HG03575 (cell line): ENCODE measurements around the gene RORC.
"Not testable (repeated sequence)": the region's sequence is repeated elsewhere in the genome, so short reads cannot be mapped to it uniquely, and the experiment has no call there.

ENCODE experiments used
- ATAC-seq: cut with Tn5 transposase; IDR thresholded peaks from one replicate; pipeline ENCODE4 v1.9.1; 2021; ENCODE audit not compliant: unreplicated experiment, insufficient number of reproducible peaks, low FRiP score; ENCODE audit errors: extremely low read depth

The RORC gene

DNA sequence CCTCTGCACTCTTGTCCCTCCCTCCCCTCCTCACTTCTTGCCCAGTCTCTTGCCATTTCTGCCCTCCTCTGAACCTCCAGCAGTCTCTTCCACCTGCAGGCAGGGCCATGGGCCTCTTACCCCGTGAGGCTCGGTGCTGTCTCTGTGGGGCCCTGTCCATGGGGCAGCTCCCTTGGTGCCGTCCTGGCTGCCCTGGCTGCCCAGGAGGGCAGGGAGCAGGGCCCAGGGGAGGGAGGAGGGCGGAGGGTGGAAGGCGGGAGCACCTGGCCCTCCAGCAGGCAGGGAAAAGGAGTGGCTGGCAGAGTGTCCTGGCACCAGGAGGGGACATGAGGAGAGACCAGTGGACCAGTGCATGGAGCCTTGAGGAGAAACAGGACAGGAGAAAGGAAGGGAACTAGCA lies at the start of gene RORC:
TSS of gene RORC (minus strand) at position 198 of the 400 bp plus-strand sequence. CDS start at position 160, 38 bp downstream.
- ATAC-seq, result no peak

DNA sequence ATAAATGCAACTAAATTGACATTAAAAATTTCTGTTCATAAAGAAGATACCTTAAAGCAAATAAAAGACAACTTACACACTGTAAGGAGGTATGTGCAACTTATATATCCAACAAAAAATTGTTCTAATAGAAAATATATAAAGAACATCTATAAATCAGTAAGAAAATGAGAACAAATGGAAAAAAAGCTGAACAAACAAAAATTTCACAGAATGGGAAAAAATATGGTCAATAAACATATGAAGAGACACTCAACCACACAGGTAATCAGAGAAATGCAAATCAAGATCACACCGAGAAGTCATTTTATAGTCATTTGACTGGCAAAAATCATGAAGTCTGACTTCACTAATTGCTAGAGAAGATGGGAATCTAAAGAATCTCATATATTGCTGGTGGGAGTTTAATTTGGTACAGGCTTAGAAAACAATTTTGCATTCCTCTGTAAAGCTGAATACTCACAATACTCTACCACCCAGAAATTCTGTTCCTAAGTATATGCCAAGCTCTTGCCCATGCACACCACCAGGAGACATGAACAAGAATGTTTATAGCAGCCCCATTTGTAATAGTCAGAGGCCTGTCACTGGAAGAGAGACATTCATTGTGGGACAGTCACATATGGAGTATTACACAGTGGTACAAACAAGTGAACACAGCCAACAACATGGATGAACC lies 44.0 kb upstream of the RORC start:
- ATAC-seq, result no peak

DNA sequence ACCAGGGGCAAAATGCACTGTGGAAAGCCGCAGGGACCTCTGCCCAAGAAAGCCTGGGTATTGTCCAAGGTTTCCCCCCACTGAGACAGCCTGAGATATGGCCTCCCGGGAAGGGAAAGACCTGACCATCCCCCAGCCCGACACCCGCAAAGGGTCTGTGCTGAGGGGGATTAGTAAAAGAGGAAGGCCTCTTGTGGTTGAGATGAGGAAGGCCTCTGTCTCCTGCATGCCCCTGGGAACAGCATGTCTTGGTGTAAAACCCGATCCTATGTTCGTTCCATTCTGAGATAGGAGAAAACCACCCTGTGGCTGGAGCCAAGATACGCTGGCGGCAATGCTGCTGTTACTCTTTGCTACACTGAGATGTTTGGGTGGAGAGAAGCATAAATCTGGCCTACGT lies 41.2 kb upstream of the RORC start:
- ATAC-seq, result not testable (repeated sequence)

DNA sequence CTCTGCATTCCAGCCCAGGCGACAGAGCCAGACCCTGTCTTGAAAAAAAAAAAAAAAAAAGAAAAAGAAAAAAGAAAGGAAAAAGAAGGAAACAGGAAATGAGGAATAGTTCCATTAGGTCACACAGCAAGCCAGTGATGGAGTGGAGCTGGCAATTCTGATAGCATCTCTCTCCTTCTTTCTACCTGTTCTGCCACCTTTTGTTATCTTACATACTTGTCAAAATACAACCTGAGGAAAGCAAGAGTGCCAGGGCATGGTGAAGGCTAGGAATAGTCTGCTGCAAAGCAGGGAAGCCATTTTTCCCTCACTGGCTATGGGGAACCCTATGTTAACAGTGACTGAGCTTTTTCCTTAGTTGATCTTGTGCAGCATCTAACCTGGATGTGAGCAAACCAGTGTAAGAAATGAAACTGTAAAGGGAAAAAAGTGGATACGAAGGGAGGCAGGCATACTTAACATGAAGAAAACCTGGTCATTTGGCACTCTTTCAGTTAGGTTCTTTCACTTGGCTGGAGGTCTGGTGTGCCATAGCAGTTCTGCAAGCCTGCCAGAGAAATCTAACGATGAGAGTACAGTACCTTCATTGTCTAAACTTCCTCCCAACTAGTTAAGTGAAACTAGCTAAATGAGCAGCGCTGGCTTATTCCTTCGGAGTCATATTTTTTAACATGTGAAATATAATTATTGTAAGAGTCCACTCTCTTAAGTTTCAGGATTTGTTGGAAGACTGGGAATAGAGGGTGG lies 39.9 kb upstream of the RORC start:
- ATAC-seq, result no peak

DNA sequence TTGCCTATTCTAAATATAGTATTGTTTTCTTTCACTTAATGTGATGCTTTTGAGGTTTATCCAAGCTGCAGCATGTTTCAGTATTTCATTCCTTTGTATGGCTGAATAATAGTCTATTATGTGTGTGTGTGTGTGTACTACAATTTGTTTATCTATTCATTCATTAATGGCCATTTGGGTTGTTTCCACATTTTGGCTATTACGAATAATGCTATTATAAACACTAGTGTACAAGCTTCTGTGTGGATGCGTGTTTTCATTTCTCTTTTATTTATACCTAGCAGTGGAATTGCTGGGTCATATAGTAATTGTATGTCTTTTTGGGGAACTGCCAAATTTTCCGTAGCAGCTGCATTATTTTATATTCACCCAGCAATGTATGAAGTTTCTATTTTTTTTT lies 36.9 kb upstream of the RORC start:
- no peak for ATAC-seq

DNA sequence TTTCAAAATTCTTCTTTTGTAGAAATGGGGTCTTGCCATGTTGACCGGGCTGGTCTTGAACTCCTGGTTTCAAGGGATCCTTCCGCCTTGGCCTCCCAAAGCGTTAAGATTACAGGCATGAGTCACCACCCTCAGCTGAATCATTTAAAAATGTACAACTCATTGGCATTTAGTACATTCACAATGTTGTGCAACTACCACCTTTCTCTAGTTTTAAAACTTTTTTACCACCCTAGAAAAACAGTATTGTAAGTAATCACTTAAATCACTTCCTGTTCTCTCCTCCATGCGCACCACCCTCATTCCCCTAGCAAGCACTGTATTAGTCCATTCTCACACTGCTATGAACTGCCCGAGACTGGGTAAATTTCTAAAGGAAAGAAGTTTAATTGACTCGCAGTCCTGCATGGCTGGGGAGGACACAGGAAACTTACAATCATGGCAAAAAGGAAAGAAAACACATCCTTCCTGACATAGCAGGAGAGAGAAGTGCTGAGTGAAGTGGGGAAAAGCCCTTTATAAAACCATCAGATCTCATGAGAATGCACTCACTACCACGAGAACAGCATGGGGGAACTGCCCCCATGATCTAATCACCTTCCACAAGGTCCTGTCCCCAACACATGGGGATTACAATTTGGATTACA lies 36.3 kb upstream of the RORC start:
- no peak for ATAC-seq

DNA sequence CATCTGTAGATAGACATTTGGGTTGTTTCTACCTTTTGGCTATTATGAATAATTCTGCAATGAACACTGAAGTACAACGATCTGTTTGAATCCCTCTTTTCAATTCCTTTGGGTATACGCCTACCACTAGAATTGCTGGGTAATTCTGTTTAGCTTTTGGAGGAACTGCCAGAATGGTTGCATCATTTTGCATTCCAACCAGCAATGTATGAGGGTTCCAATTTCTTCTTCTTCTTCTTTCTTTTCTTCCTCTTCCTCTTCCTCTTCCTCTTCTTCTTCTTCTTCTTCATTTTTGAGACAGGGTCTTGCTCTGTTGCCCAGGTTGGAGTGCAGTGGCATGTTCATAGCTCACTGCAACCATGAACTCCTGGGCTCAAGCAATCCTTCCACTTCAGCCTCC lies 35.7 kb upstream of the RORC start:
- ATAC-seq, result no peak

DNA sequence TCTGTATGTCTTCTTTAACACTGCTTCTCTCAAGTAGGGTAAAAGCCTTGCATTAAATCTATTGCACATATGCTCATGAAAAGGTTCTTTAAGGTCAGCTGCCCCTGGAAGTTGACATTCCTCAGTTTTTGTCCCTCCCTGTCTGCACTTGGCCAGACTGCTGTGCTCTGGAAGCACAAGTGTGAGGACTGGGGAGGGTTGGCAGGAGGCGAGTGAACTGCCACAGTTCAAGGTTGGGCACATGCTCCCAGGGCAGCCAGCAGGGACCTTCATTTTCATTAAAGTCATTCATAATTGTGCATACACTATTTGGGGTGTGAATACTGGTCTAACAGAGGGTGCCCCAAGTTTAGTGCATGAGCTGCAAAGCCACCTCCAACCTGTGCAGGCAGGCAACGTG lies 32.8 kb upstream of the RORC start:
- ATAC-seq, result no peak

DNA sequence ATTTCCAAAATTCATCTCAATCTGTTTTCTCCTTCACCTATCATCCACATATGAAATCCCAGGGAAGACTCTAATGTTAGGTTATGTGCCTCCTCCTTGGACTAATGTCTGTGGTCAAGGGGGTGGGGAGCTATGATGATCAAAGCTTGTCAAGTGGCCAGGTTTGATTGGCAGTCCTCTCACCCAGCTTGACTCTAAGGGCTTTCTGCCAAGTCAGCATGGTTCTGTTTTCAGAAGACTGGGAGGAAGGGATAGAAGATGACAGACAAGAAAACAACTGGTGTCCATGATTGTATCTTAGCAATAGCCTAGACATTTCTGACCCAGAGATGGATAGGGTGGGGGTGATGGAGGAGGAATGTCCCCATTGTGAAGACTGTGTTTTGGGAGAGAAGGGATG lies 31.0 kb upstream of the RORC start:
- ATAC-seq, result no peak

DNA sequence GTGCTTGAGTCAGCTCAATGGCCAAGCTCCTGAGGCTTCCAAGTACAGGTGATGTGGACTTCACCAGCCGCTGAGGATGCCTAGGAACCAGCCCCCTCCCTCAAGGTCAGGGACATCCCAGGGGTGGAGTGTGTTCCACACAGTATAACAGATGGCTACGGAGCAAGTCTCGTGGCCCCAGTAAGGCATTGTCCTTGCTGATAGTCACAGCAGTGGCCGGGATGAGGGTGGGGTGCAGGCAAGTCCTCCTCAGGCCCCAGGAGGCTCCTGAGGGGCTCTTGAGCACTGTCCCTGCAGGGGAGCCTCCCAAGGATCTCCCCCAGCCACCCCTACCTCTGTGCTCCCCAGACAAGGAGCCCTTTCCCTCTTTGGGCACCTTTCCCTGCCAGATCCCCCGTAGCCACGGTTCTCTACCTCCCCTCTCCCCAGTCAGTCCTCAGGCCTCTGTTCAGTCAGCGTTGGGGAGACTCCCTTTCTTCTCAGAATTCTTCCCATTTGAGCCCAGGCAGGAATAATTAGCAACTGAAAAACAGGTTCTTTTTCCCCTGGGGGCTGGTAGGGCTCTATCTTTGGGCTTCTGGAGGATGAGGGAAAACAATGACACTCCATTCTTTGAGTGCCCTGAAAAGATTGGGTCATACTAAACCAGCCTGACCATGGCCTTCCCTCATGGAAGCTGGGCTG lies 29.0 kb upstream of the RORC start:
- no peak for ATAC-seq

DNA sequence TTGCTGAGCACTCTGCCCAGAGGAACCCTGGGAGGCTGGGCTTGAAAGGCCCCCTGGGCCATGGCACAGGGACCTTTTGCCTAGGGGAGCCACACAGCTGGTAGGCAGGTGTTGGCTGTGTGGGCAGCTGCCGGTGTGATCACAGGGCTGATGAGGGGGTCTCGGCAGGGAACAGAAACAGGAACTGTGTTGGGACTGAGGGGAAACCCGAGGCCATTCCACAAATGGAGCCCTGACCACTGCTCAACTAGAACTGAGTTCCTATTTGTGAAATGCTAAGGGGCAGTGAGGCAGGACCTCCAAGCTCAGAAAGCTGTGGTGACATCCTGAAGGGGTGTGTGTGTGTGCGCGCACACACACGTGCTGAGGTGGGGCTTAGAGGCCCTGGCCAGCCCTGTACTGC lies 28.3 kb upstream of the RORC start:
- no peak for ATAC-seq

DNA sequence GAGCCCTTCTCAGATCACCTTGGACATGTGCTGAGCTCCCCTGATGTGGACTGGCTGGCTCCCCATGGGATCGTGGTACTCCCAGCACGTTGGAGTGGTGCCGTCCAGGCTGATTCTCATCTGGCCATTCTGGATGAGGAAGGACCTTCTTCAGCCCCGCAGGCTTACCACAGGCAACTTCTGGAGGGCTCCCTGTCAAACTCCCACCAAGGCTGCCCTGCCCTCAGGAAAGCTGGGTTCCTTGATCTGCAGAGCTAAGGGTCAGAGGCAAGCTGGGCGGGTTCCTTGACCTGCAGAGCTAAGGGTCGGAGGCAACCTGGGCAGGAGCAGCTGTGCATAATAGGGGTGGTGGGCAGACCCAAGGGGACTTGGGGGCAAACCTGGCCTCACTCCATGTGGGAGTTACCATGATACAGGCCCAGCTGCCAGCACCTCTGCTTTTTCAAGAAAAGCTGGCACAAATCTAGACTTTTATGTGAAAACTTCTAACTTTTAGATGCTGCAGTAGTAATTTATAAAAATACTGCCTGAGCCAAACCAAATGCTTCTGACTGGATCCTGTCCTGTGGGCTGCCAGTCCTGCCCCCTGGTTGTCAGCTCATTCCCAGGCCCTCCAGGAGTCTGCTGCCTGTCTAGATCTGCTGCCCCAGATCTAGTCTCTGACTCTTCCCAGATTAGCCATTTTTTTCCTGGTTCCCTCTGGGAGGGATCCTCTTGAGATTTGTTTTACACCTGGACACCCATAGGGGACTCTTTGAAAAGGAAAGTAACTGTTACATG lies 27.5 kb upstream of the RORC start:
- ATAC-seq, result no peak

DNA sequence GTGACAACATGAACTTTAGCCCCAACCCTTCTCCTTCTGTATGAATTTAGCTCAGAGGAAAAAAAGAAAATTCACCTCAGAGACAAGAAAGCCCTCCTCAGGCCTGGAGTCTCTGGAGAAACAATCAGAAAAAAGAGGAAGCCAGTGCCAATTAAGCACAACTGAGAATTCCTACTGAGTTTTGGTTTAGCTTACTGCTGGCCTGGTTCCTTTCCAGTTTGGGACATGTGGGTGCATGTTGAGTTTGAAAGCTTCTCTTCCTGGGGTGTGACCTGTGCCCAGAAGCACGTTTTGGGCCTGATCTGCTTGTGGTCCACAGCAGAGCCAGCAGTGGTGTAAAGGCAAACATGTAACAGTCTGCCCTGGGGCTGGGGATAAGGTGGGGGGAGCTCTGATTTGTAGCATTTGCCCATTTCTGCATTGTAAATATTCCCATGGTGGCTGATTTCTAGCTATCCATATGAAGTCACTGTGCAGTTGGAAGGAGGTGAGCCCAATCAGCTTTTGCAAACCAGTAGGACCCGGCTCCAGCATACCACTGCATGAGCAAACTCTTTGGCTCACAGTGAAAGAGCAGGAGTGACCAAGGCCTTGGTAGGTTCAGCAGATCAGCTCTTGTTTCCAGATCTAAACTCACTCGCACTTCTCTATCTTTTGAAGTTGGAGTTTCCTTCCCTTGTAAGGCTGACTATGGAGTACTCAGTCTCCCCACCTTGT lies 26.6 kb upstream of the RORC start:
- no peak for ATAC-seq

DNA sequence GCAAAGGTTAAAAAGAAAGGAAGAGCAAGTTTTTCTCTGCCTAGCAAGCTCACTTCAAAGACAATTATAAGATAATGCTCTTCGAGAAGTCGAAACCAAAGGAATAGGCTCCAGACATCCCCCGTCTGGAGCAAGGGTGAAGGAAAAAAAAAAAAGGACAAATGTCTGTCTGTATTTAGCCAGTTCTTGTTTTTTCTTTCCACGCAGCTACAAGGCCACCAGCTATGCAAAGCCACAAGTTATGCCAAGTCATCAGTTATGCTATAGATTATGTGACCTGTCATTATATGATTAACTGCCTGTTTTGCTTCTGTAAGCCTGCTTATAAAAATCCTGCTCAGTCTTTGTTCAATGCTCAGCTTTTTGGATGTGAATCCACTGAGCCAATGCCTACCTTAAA lies 24.3 kb upstream of the RORC start:
- no peak for ATAC-seq

DNA sequence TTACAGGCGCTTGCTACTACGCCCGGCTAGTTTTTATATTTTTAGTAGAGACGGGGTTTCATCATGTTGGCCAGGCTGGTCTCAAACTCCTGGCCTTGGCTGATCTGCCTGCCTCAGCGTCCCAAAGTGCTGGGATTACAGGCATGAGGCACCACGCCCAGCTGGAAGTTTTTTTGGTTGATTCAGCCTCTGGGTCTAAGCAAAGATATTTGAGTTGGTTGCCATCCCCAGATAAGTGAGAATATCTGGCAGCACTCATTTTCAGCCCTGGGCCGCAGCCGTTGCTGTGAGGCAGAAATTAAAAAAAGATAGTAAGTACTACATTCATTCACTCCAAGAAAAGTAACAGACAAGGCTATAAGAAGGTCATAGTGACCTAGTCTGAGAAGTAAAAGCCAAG lies 23.9 kb upstream of the RORC start:
- not testable (repeated sequence) for ATAC-seq

DNA sequence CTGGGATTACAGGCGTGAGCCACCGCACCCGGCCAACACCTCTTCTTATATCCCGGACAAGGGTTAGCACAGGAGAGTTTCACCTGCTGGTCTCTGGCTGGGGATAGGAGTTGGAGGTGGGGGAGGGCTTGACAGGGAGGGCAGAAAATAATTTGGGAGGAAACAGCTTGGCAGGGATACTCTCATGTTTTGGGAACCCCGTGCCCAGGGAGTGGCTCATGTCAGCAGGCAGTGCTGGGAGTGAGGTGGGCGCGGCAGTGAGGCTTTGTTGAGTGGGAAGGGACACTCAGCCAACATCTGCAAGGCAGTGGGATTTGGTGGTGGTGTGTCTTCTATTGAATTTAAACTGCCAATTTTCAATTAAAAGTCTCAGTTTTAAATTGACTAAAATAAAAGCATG lies 23.1 kb upstream of the RORC start:
- ATAC-seq, result no peak

DNA sequence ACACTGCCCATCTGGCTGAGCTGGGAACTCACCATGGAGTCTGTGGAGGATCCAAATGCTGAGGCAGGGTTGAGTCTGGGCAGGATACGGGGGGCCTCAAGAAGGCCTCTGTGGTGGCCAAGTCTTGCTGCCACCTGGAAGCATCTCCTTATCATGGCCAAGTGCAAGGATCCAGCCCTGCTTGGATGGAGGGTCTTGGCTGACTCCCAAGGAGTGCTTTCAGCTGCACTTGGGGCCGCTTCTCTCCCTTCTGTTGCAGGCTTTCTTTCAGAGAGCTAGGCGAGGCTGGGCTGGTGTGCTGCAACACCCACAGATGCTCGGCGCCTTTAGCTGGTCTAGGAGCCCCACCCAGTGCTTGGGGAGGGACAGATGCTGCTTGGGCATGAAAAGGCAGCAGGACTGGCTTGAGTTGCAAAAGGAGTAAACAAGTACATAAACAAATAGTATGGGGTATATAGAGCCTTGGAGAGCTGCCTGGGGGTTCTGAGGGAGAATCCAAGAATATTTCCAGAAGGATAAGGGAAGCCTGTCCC lies 21.9 kb upstream of the RORC start, which contains the start of gene THEM5:
TSS of gene THEM5 (minus strand) at position 302 of the 533 bp plus-strand sequence. CDS start at position 155, 147 bp downstream.
- ATAC-seq, result no peak

DNA sequence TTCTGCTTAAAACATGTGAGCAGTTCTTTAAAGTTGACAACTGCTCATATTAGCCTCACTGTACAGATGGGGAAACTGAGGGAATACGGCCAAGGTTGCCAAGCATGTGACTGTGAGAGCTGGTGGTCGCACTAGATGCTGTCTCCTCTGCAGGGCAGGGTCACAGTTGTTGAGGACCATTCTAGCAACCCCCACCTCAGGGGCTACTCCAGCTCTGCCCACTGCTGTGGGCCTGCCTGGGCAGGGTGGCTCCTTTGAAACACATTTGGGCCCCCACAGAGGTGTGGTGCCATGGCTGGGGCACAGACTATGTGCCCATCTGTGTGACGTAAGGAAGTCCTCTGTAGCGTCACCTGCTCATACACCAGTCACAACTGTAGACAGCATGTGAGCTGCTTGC lies 21.1 kb upstream of the RORC start:
- no peak for ATAC-seq
